CD14-positive monocyte (primary cell): ENCODE measurements around the gene CDC14A. TPM values are rescaled to one million over a fixed set of nuclear protein-coding genes. Genes with fewer than 3 reads are reported as not detected.

Experiments
- DNase-seq, 3 donors: peaks; one replicate each; pipeline ENCODE4 v3.0.0-alpha.2; 2011 to 2022
- H2AFZ ChIP-seq: 2 replicates; pipeline ENCODE4 v1.6.0; 2012; ENCODE audit warnings: mild to moderate bottlenecking, low read depth, low read length, inconsistent platforms; ENCODE audit not compliant: insufficient read depth, poor library complexity, severe bottlenecking
- H3K27ac ChIP-seq, 2 donors: 1 replicate in 1 of 2; 2 replicates in 1 of 2; pipeline ENCODE4 v1.5.1; 2012 to 2013; ENCODE audit warnings: low read length in 2 of 2, control low read depth in 1 of 2, inconsistent platforms in 1 of 2, low read depth in 1 of 2, mild to moderate bottlenecking in 1 of 2
- H3K27me3 ChIP-seq, 2 donors: one replicate each; pipeline versions ENCODE4 v1.6.0 to v1.6.1; 2011 to 2013; ENCODE audit warnings: low read length in 2 of 2; ENCODE audit not compliant: control insufficient read depth in 2 of 2, insufficient read depth in 2 of 2
- H3K36me3 ChIP-seq, 2 donors: replicated peaks in 1 of 2; 1 replicate in 1 of 2; 2 replicates in 1 of 2; pipeline versions ENCODE4 v1.5.1 to v1.6.1; 2012 to 2013; ENCODE audit warnings: low read length in 2 of 2, control low read depth in 1 of 2, inconsistent platforms in 1 of 2, mild to moderate bottlenecking in 1 of 2; ENCODE audit not compliant: insufficient read depth in 2 of 2, control insufficient read depth in 1 of 2
- H3K4me1 ChIP-seq, 2 donors: 1 replicate in 1 of 2; 2 replicates in 1 of 2; pipeline versions ENCODE4 v1.5.1 to v1.6.1; 2012 to 2013; ENCODE audit warnings: low read length in 2 of 2, control low read depth in 1 of 2, inconsistent platforms in 1 of 2, mild to moderate bottlenecking in 1 of 2, moderate library complexity in 1 of 2; ENCODE audit not compliant: insufficient read depth in 2 of 2, control insufficient read depth in 1 of 2
- H3K4me2 ChIP-seq: replicated peaks from 2 replicates; pipeline ENCODE3; 2012; ENCODE audit warnings: low read length, moderate library complexity, mild to moderate bottlenecking; ENCODE audit not compliant: poor library complexity, severe bottlenecking; ENCODE audit errors: extremely low read depth
- H3K4me3 ChIP-seq, 3 experiments: fragments of 200-600 bp in 1 of 3; sonication (generic) in 1 of 3; replicated peaks in 1 of 3; 1 replicate in 2 of 3; 2 replicates in 1 of 3; pipeline ENCODE4 v1.5.1; 2011 to 2013; ENCODE audit warnings: low read length in 3 of 3, mild to moderate bottlenecking in 3 of 3, control low read depth in 2 of 3, low read depth in 2 of 3, inconsistent platforms in 1 of 3, moderate library complexity in 1 of 3
- H3K79me2 ChIP-seq: 2 replicates; pipeline ENCODE4 v1.6.0; 2012; ENCODE audit warnings: mild to moderate bottlenecking, control low read depth, inconsistent platforms, low read length, moderate library complexity; ENCODE audit not compliant: insufficient read depth
- H3K9ac ChIP-seq: 2 replicates; pipeline ENCODE4 v1.6.0; 2017; ENCODE audit warnings: low read length, mild to moderate bottlenecking; ENCODE audit not compliant: insufficient read depth, poor library complexity, severe bottlenecking
- H3K9me3 ChIP-seq, 2 donors: replicated peaks in 1 of 2; 1 replicate in 1 of 2; 2 replicates in 1 of 2; pipeline versions ENCODE4 v1.5.1 to v1.6.1; 2012 to 2013; ENCODE audit warnings: low read length in 2 of 2, control low read depth in 1 of 2; ENCODE audit not compliant: control insufficient read depth in 1 of 2, insufficient read depth in 1 of 2
- H4K20me1 ChIP-seq: 2 replicates; pipeline ENCODE4 v1.6.0; 2012; ENCODE audit warnings: mild to moderate bottlenecking, low read length, control low read depth, moderate library complexity; ENCODE audit not compliant: insufficient read depth
- H3K27ac Mint-ChIP-seq, 7 donors: one replicate each; pipeline ENCODE4 v1.8.0; 2020; ENCODE audit warnings: mild to moderate bottlenecking in 7 of 7, mixed read lengths in 7 of 7, moderate library complexity in 6 of 7, inconsistent platforms in 2 of 7
- H3K27me3 Mint-ChIP-seq, 3 donors: one replicate each; pipeline ENCODE4 v1.8.0; 2021 to 2022; ENCODE audit warnings: low read depth in 3 of 3, mild to moderate bottlenecking in 3 of 3, mixed read lengths in 3 of 3, moderate library complexity in 3 of 3, inconsistent platforms in 1 of 3
- H3K36me3 Mint-ChIP-seq, 2 donors: one replicate each; pipeline ENCODE4 v1.8.0; 2020; ENCODE audit warnings: mixed read lengths in 2 of 2, inconsistent platforms in 1 of 2, mild to moderate bottlenecking in 1 of 2
- H3K4me1 Mint-ChIP-seq: one replicate; pipeline ENCODE4 v1.8.0; 2020; ENCODE audit warnings: mild to moderate bottlenecking, mixed read lengths
- H3K4me3 Mint-ChIP-seq, 2 donors: one replicate each; pipeline ENCODE4 v1.8.0; 2020; ENCODE audit warnings: mild to moderate bottlenecking in 2 of 2, mixed read lengths in 2 of 2, moderate library complexity in 1 of 2
- H3K9me3 Mint-ChIP-seq, 7 donors: one replicate each; pipeline ENCODE4 v1.8.0; 2020 to 2022; ENCODE audit warnings: mixed read lengths in 7 of 7, mild to moderate bottlenecking in 6 of 7, moderate library complexity in 6 of 7, inconsistent platforms in 2 of 7
- WGBS: methylation state at CpG from one replicate; pipeline ENCODE4 v1.1.5; 2013; ENCODE audit warnings: missing lambda C conversion rate; ENCODE audit not compliant: insufficient coverage; 5-methylcytosine and 5-hydroxymethylcytosine counted together
- intact Hi-C, 2 donors: fragments of 100-400 bp; cut with micrococcal nuclease; formaldehyde crosslinking; loops; one replicate each; pipeline versions ENCODE4 v1.15.0 to v1.15.1; 2023
- polyA plus RNA-seq, 3 donors: library from polyadenylated mRNA; depleted of rRNA in 1 of 3; unstranded in 2 of 3; stranded (reverse) in 1 of 3; fragments of 300-500 nt in 2 of 3; fragments of >200 nt in 1 of 3; fragmentation: Illumina TruSeq in 2 of 3; gene quantifications; 1 replicate in 2 of 3; 2 replicates in 1 of 3; pipeline ENCODE4 v1.2.3, GENCODE V29; 2012 to 2021
- TF ChIP-seq, protein P1 (sequence below): fragments of 200-600 bp; IDR thresholded peaks from one replicate; pipeline ENCODE4 v1.8.0; 2022; ENCODE audit warnings: antibody characterized with exemption, mild to moderate bottlenecking

The CDC14A gene
- polyA plus RNA-seq, 3 donors: 4.2 to 9.2 (median 6.1) TPM

DNA sequence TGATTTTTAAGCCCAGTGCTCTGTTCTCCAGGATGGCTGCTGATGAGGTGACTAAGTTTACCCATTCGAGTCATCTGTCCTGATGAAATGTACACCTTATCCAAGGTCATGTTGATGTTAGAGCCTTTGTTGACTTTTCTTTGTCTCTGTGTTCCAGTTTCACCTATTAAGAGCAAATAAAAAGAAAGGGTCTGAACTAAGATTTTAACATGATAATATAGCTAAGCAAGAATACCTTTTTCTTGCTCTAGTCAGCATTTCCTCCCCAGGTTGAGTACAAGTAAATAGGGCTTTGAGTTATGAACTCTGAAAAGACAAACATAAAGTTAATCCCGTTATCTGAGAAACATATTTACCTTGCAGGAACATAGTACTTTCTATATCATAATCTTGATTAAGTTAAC is 133.6 kb downstream of the CDC14A start:
- peaks cover 0 to 5% of the 10 kb centered on the region in 2 donors for H3K4me1 ChIP-seq
- no peak overlapping the region for H2AFZ ChIP-seq
- no peak for DNase-seq
- H3K36me3 Mint-ChIP-seq: peaks cover 46 to 47% of the 10 kb centered on the region in 2 donors
- peaks cover 0 to 1% (median 0%) of the 10 kb centered on the region in 7 donors for H3K9me3 Mint-ChIP-seq
- intact Hi-C loops: loop anchor here in 1 of 2 donors (10.0 kb wide), 1 partner anchor 59 kb away; no protein-coding TSS in a partner anchor
- H3K4me1 Mint-ChIP-seq: peaks cover 5% of the 10 kb centered on the region
- H3K27ac ChIP-seq: no peak overlapping the region
- no peaks in the 10 kb centered on the region for H3K27me3 ChIP-seq
- no peak overlapping the region for H3K4me3 ChIP-seq
- no peaks in the 10 kb centered on the region for H3K27me3 Mint-ChIP-seq
- H3K9ac ChIP-seq: no peak overlapping the region
- H3K79me2 ChIP-seq: no peaks in the 10 kb centered on the region
- WGBS: no CpG with 5 or more reads among the region's 2 CpGs
- peaks cover 26 to 80% of the 10 kb centered on the region in 2 donors for H3K36me3 ChIP-seq
- H3K27ac Mint-ChIP-seq: peak overlapping the region in 1 of 7 donors; percentile 34
- no peak overlapping the region for H3K4me2 ChIP-seq
- H3K4me3 Mint-ChIP-seq: no peak overlapping the region
- TF ChIP-seq, protein P1, sequence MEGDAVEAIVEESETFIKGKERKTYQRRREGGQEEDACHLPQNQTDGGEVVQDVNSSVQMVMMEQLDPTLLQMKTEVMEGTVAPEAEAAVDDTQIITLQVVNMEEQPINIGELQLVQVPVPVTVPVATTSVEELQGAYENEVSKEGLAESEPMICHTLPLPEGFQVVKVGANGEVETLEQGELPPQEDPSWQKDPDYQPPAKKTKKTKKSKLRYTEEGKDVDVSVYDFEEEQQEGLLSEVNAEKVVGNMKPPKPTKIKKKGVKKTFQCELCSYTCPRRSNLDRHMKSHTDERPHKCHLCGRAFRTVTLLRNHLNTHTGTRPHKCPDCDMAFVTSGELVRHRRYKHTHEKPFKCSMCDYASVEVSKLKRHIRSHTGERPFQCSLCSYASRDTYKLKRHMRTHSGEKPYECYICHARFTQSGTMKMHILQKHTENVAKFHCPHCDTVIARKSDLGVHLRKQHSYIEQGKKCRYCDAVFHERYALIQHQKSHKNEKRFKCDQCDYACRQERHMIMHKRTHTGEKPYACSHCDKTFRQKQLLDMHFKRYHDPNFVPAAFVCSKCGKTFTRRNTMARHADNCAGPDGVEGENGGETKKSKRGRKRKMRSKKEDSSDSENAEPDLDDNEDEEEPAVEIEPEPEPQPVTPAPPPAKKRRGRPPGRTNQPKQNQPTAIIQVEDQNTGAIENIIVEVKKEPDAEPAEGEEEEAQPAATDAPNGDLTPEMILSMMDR: no peak
- no peaks in the 10 kb centered on the region for H3K9me3 ChIP-seq
- H4K20me1 ChIP-seq: no peaks in the 10 kb centered on the region

DNA sequence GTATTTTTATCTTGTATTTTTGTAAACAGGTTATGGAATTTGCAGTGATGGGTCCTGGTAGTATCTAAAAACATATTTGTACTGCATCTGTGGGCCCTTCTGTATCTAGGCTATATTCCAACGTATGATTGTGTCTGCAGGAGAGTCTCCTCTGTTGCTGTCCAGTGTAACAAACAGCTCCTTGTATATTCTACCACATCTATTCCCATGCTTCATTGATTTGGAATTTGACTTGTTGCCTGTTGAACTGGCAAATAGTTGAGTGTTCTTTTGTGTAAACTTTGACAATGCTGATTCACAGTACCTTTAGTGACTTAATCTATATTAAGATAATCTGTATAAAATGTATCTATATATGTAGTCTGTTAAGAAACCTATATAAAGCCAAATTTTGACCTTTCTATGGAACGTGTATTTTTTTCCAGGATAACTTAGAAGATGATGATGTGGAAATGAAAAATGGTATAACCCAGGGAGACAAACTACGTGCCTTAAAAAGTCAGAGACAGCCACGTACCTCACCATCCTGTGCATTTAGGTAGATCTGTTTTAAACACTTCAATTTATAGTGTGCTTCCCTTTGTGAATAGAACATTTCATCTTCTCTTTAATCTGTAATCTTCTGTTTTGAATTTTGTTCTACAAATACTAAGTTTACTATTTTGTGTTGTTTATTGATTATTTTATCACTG is 142.2 kb downstream of the CDC14A start:
- TF ChIP-seq, protein P1: no peak
- H3K4me1 Mint-ChIP-seq: peaks cover 9% of the 10 kb centered on the region
- no peak overlapping the region for H3K4me2 ChIP-seq
- H3K36me3 Mint-ChIP-seq: peaks cover 61 to 69% of the 10 kb centered on the region in 2 donors
- H3K36me3 ChIP-seq: peaks cover 27 to 66% of the 10 kb centered on the region in 2 donors
- DNase-seq: no peak
- WGBS: no CpG with 5 or more reads among the region's 4 CpGs
- H3K27ac Mint-ChIP-seq: no peak overlapping the region
- H2AFZ ChIP-seq: no peak overlapping the region
- H3K79me2 ChIP-seq: no peaks in the 10 kb centered on the region
- no peak overlapping the region for H3K9ac ChIP-seq
- H4K20me1 ChIP-seq: no peaks in the 10 kb centered on the region
- H3K4me1 ChIP-seq: peaks cover 0 to 7% of the 10 kb centered on the region in 2 donors
- no peaks in the 10 kb centered on the region for H3K27me3 ChIP-seq
- no peaks in the 10 kb centered on the region for H3K9me3 ChIP-seq
- H3K27me3 Mint-ChIP-seq: peaks cover 0 to 2% (median 0%) of the 10 kb centered on the region in 3 donors
- no peak overlapping the region for H3K4me3 ChIP-seq
- no peaks in the 10 kb centered on the region for H3K9me3 Mint-ChIP-seq
- no peak overlapping the region for H3K4me3 Mint-ChIP-seq
- no peak overlapping the region for H3K27ac ChIP-seq
- intact Hi-C loops: no loop called here
